GM15510 (cell line): Measurements from ENCODE around the gene ZNF19.

Experiments
- POLR2A ChIP-seq: IDR thresholded peaks from 3 replicates; pipeline ENCODE4 v1.6.1; 2011; ENCODE audit warnings: borderline replicate concordance; ENCODE audit not compliant: insufficient read length; ENCODE audit errors: extremely low read depth

ZNF19 gene

DNA sequence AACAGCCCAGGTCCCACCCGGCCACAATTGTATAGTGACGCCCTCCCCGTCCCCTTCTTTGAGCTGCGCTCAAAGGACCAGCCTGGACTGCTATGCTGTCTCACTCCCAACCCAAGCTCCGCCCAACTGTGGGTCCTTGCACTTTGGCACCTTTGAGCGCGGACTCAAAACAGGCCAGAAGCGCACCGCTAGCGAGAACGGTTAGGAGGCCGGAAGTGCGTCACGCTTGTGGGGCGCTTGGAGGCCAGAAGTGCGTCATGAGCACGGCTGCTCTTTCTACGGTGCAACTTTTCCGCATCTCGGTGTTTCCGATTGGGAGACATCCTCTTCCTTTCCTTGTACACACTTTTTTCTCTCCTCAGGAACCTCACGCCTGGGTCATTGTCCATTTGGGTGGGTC, at the start of gene ZNF19:
Gene ZNF19 (minus strand): TSS at position 203 of the 400 bp plus-strand sequence. CDS start 7,210 bp downstream, outside the sequence.
- no peak for TF ChIP-seq POLR2A

DNA sequence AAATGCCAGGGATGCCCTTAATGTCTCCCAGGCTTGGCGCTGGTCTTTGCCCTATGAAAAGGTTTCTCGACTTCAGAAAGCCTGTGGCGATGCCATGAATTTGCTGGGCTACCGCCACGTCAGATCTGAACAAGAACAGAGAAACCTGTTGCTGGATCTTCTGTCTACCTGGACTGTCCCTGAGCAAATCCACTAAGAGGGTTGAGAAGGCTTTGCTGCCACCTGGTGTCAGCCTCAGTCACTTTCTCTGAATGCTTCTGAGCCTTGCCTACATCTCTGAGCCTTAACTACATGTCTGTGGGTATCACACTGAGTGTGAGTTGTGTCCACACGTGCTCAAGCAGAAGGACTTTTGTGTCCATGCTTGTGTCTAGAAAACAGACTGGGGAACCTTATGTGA, 48.5 kb upstream of the ZNF19 start:
- TF ChIP-seq POLR2A, result no peak

DNA sequence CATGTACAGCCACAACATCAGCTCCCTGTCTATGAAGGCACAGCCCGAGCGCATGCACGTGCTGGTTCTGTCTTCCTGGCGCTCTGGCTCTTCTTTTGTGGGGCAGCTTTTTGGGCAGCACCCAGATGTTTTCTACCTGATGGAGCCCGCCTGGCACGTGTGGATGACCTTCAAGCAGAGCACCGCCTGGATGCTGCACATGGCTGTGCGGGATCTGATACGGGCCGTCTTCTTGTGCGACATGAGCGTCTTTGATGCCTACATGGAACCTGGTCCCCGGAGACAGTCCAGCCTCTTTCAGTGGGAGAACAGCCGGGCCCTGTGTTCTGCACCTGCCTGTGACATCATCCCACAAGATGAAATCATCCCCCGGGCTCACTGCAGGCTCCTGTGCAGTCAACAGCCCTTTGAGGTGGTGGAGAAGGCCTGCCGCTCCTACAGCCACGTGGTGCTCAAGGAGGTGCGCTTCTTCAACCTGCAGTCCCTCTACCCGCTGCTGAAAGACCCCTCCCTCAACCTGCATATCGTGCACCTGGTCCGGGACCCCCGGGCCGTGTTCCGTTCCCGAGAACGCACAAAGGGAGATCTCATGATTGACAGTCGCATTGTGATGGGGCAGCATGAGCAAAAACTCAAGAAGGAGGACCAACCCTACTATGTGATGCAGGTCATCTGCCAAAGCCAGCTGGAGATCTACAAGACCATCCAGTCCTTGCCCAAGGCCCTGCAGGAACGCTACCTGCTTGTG, 47.8 kb upstream of the ZNF19 start:
- TF ChIP-seq POLR2A, result no peak

DNA sequence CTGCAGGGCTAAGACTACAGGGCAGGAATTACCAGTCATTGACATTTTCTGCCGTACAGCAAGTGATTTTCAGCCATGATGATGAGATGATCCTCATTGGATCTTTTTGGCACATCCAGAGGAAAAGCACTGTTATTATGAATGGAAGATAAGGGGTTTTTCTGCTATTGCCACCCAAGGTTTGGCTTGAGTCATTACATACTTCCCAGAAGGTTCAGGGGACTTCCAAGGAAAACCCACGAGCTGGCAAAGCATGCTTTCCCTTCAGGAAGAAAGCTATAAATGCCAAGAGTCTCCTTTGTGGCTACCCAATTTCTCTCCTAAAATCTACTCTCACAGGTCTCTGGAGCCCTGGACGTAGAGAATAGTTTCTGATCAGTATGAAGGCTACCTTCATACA, 43.2 kb upstream of the ZNF19 start:
- no peak for TF ChIP-seq POLR2A

GRCh38 chr16:71528863-71529262, 39.7 kb upstream of the ZNF19 start:
- no peak for TF ChIP-seq POLR2A

DNA sequence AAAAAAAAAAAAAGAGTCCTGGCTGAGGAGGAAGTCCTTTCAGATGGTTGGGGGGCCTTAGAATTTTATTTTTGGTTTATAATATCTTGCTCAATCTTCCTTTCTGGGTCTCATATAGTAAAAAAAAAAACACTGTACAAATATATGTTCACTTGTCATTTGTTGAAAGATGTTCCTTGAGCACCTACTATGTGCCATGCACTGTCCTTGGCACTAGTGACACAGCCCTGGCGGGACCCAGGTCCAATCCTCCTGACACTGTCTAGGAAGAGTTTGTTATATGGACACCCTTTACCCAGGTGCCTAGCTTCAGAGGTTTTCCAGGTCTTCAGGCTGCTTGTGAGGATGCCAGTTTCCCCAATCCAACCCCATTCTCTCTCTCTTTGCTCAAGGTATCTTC, 39.1 kb upstream of the ZNF19 start:
- TF ChIP-seq POLR2A, result no peak

- TF ChIP-seq POLR2A, result no peak
These were observed 37.0 kb upstream of the ZNF19 start, which contains the start of gene CHST4 for GRCh38 chr16:71526111-71526631. CHST4 (plus strand) TSS chr16:71526426; CDS start chr16:71536678, 10,252 bp downstream.

- no peak for TF ChIP-seq POLR2A
These were observed 35.7 kb upstream of the ZNF19 start for GRCh38 chr16:71524566-71525553.

DNA sequence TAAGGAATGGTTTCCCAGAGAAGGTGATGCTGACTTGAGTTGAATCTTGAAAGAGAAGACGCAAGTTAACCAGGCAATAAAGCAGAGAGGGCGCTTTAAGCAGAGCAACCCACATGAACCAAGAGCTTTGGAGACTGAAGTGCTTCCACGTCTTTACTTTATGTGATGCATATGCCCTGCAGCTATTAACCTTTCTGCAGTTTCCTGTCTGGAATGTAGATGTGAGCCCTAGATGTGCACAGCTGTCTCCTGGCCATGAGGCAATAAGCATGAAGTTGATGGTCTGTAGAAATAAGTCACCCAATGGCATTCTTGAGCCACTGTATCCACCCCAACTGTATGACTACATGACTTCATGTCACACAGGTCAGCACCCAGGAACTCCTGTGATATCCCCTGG, 31.4 kb upstream of the ZNF19 start:
- TF ChIP-seq POLR2A, result no peak

GRCh38 chr16:71515026-71515425, 25.9 kb upstream of the ZNF19 start:
- no peak for TF ChIP-seq POLR2A

GRCh38 chr16:71514476-71514875, 25.4 kb upstream of the ZNF19 start:
- TF ChIP-seq POLR2A, result no peak

GRCh38 chr16:71513302-71513701, 24.2 kb upstream of the ZNF19 start:
- no peak for TF ChIP-seq POLR2A

GRCh38 chr16:71507061-71507460, 17.9 kb upstream of the ZNF19 start:
- no peak for TF ChIP-seq POLR2A

DNA sequence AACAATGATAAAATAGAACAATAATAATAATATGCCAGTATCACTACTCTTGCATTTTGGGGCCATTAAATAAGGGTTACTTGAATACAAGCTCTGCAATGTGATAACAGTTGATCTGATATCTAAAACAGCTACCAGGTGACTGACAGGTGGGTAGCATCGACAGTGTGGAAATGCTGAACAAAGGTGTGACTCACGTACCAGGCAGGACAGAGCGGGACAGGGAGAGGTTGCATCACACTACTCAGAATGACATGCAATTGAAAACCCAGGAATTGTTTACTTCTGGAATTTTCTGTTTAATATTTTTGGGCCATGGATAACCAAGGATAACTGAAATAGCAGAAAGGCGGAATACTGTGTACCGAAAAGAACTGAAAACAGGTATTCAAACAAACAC, 15.8 kb upstream of the ZNF19 start:
- no peak for TF ChIP-seq POLR2A

GRCh38 chr16:71501547-71501946, 12.4 kb upstream of the ZNF19 start:
- no peak for TF ChIP-seq POLR2A
